Calu3 (cell line): ENCODE measurements around the gene C12orf50. TPM values are rescaled to one million over a fixed set of nuclear protein-coding genes. Genes with fewer than 3 reads are reported as not detected.
A peak's percentile ranks its signal among the peaks of the same experiment; 100 is the strongest.

Source experiments
- BruUV-seq: library from RNA; stranded (reverse); fragments of 400-500 nt; replicated peaks from 2 replicates; lab custom pipeline; 2021; lab: Mats Ljungman, UMichigan
- CTCF ChIA-PET: fragments of 300-600 bp; sonication (Branson Sonifier 250); formaldehyde crosslinking; loops from one replicate; lab custom pipeline; 2022; ENCODE audit warnings: antibody characterized with exemption; lab: Charles Lee
- DNase-seq: peaks from one replicate; pipeline ENCODE4 v3.0.0; 2022
- H3K27ac Mint-ChIP-seq: one replicate; pipeline ENCODE4 v1.8.0; 2022; ENCODE audit warnings: mixed read lengths; ENCODE audit not compliant: unreplicated experiment
- H3K27me3 Mint-ChIP-seq: one replicate; pipeline ENCODE4 v1.8.0; 2022; ENCODE audit warnings: mixed read lengths; ENCODE audit not compliant: unreplicated experiment
- H3K36me3 Mint-ChIP-seq: one replicate; pipeline ENCODE4 v1.8.0; 2022; ENCODE audit warnings: mild to moderate bottlenecking, moderate library complexity, mixed read lengths; ENCODE audit not compliant: insufficient read depth, unreplicated experiment
- H3K4me1 Mint-ChIP-seq: one replicate; pipeline ENCODE4 v1.8.0; 2022; ENCODE audit warnings: mild to moderate bottlenecking, low read depth, mixed read lengths; ENCODE audit not compliant: unreplicated experiment
- H3K4me3 Mint-ChIP-seq: one replicate; pipeline ENCODE4 v1.8.0; 2022; ENCODE audit warnings: mild to moderate bottlenecking, low read depth, moderate library complexity, mixed read lengths; ENCODE audit not compliant: unreplicated experiment
- H3K9me3 Mint-ChIP-seq: one replicate; pipeline ENCODE4 v1.8.0; 2022; ENCODE audit warnings: low read depth, mixed read lengths; ENCODE audit not compliant: unreplicated experiment
- CTCF ChIP-seq: fragments of 200-600 bp; IDR thresholded peaks from one replicate; pipeline ENCODE4 v1.8.0; 2022; ENCODE audit warnings: antibody characterized with exemption; ENCODE audit not compliant: unreplicated experiment
- intact Hi-C: fragments of 100-400 bp; cut with micrococcal nuclease; formaldehyde crosslinking; loops from one replicate; pipeline ENCODE4 v1.10.0; 2022; ENCODE audit not compliant: unreplicated experiment
- total RNA-seq: library from RNA; stranded (reverse); gene quantifications from 2 replicates; pipeline ENCODE4 v1.2.3, GENCODE V29; 2022

C12orf50 gene
- total RNA-seq, 1 experiment from 2014 or later, result 0.33 TPM

GRCh38 chr12:88011755-88012154, 17.4 kb downstream of the C12orf50 start:
- Mint-ChIP-seq H3K27me3 (no peaks in the 10 kb centered on the region), H3K4me1 (no peaks in the 10 kb centered on the region), H3K4me3 (no peak overlapping the region), H3K9me3 (no peaks in the 10 kb centered on the region), H3K27ac (no peak overlapping the region), H3K36me3 (no peaks in the 10 kb centered on the region)
- intact Hi-C loops, result no loop called here
- no TSS peak for BruUV-seq
- CTCF ChIA-PET, result interaction anchor here (0.5 kb wide), 1 partner anchor 1303 kb away, joined by 3 read pairs; no protein-coding TSS in a partner anchor
- TF ChIP-seq CTCF, result no peak
- DNase-seq, result no peak

DNA sequence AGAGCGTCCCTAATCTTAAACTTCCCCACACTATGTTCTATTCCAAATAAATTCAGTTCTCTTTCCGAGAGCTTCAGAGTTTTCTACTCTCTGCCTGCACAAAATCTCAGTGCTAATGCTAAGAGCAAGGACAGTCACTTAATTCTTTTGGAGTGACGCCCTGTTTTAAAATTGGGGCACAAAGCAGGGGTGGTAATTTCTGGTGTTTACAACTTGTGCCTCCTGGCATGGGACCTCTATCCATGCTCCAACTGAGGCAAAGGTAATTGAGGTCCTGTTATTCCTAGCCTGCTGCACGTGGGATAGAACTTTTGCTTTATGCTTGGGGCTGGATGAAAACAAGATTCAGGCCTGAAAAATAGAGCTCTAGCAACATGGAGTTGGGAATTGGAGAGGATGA, 22.9 kb downstream of the C12orf50 start:
- intact Hi-C loops, result no loop called here
- no peaks in the 10 kb centered on the region for H3K27me3 Mint-ChIP-seq
- no TSS peak for BruUV-seq
- TF ChIP-seq CTCF, result no peak
- no peak overlapping the region for H3K4me3 Mint-ChIP-seq
- no peaks in the 10 kb centered on the region for H3K36me3 Mint-ChIP-seq
- no peak for DNase-seq
- CTCF ChIA-PET, result no interaction called here
- no peaks in the 10 kb centered on the region for H3K4me1 Mint-ChIP-seq
- H3K9me3 Mint-ChIP-seq, result peaks cover 3% of the 10 kb centered on the region
- H3K27ac Mint-ChIP-seq, result no peak overlapping the region

DNA sequence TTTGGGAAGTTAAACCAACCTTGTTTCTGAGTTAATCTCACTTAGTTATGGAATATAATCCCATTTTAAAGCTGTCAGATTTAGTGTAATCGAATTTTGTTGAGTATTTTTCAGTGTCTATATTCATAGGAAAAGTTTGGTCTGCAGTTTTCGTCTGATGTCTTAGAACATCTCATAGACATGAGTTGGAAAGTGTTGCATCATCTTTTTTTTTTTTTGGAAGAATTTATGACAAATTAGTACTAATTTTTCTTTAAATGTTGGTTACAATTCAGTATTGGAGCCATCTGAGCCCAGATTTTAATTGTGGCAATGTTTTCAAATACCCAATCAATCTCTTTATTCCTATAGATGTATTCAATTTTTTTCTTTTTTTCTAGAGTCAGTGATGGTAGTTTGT, 27.9 kb downstream of the C12orf50 start:
- Mint-ChIP-seq H3K36me3 (no peaks in the 10 kb centered on the region), H3K27ac (no peak overlapping the region), H3K9me3 (peaks cover 3% of the 10 kb centered on the region), H3K4me3 (no peak overlapping the region), H3K4me1 (no peaks in the 10 kb centered on the region), H3K27me3 (no peaks in the 10 kb centered on the region)
- no TSS peak for BruUV-seq
- CTCF ChIA-PET, result no interaction called here
- DNase-seq, result no peak
- intact Hi-C loops, result no loop called here
- no peak for TF ChIP-seq CTCF

- TF ChIP-seq CTCF, result peak; percentile 76
- Mint-ChIP-seq H3K4me1 (peaks cover 8% of the 10 kb centered on the region), H3K36me3 (no peaks in the 10 kb centered on the region), H3K9me3 (no peaks in the 10 kb centered on the region), H3K27ac (no peak overlapping the region), H3K4me3 (no peak overlapping the region), H3K27me3 (no peaks in the 10 kb centered on the region)
- BruUV-seq, result no TSS peak
- peak; percentile 67 for DNase-seq
- CTCF ChIA-PET, result no interaction called here
- intact Hi-C loops, result loop anchor here (1.0 to 5.0 kb wide), 2 partner anchors 129 to 1738 kb away; partner anchors contain the start of gene MGAT4C
Measured at GRCh38 chr12:87995581-87996178, 33.5 kb downstream of the C12orf50 start.
